Activated effector memory CD4-positive, alpha-beta T cell treated with Interleukin-2 at 50 U/mL for 16 hours (primary cell): ENCODE results near the gene NBPF6.
"Not testable (repeated sequence)": the region's sequence is repeated elsewhere in the genome, so short reads cannot be mapped to it uniquely, and the experiment has no call there.

ENCODE experiments used
- DNase-seq: peaks from one replicate; pipeline ENCODE4 v3.0.0-alpha.2; 2020

Gene NBPF6

DNA sequence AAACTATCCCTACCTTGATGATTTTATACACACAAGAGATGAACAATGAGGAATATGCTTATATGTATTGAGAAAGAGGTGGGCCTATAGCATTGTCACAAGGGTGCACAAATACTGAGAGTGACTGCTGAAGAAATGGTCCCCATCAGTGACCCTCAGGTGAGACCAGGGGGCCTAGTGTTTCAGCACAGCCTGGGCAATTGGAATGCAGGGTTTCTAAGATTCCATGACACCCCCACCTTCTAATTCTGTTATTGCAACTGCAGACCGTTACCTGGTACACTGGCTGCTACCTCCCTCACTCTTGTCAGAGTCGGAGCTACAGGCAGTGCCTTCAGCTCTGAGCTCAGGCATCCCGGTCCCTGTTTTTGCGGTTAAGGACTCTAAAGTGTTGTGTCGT lies at the start of gene NBPF6:
Gene NBPF6 (plus strand): TSS at position 301 of the 400 bp plus-strand sequence. CDS start 259 bp downstream, outside the sequence.
- not testable (repeated sequence) for DNase-seq

GRCh38 chr1:108411098-108411833 lies 38.9 kb upstream of the NBPF6 start:
- DNase-seq = not testable (repeated sequence)

DNA sequence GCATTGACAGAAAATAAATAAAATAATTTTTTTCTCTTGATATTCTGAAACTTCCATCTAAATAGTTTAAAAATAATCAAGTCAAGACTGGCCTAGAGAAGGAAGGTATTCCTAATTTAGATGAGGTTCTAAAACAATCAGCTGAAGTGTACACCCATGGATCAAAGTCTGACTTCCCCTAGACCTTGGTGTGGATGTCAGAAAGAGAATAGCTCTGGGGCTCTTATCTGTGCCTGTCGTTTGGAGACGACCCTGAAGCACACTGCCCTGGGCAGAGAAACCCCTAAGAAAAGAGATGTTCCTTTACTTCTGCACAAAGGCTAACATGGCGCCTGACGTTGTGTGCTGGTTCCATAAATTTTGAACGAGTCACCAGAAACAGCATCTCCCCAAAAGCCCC lies 30.0 kb upstream of the NBPF6 start:
- DNase-seq = not testable (repeated sequence)

DNA sequence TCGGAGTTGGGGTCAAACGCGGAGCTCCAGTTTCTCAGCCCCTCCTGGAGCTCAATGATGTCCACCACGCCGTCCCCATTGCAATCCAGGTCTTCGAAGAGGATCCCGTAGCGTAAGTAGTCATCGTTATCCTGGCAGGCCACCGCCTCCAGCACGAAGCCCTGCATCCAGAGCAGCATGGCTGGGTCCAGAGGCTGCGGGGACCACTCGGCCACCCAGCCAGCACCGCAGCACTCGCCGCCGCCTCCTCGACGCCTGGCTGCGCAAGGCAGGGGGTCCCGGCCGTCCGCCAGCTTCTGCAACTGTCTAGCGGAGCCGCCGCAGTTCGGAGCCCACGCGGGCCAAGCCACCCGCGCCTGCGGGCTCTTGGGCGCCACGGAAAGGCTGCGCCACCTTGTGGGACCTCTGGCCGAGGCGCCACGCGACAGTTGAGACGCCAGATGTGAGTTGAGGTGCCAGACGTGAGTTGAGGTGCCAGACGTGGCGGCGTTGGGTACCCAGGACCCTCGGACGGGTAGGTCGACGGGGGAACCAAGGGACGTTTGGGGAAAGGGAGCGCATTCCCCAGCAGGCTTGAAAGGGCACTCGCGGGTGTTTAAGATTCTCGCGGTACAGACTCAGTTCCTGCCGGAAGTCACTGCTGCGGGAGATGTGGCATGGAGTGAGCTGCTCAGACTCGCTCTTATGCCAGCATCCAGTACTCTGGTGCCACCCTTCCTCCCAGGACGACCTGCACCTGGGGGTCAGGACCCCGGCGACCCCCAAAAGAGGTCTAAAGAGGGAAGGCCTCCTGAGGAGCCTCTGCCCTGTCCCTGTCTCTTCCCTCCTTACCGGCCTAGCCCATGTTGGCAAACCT lies 28.9 kb upstream of the NBPF6 start:
- not testable (repeated sequence) for DNase-seq

- not testable (repeated sequence) for DNase-seq
Observed at GRCh38 chr1:108426877-108427276, 23.3 kb upstream of the NBPF6 start.

DNA sequence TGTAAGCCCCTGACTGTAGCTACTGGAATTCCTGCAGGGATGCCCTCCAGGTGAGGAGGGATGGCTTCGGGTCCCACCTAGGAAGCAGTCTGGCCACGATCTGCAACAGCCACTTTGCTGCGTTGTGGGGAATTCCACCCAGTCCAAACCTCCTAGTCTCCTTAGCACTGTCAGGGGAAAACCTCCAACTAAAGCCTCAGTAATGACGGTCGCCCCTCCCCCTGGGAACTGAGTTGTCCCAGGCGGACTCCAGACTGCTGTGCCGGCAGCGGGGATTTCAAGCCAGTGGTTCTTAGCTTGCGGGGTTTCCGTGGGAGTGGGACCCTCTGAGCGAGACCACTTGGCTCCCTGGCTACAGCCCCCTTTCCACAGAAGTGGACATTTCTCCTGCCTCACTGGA lies 18.1 kb upstream of the NBPF6 start:
- not testable (repeated sequence) for DNase-seq

- DNase-seq = not testable (repeated sequence)
Observed at GRCh38 chr1:108433404-108433803, 16.7 kb upstream of the NBPF6 start.

DNA sequence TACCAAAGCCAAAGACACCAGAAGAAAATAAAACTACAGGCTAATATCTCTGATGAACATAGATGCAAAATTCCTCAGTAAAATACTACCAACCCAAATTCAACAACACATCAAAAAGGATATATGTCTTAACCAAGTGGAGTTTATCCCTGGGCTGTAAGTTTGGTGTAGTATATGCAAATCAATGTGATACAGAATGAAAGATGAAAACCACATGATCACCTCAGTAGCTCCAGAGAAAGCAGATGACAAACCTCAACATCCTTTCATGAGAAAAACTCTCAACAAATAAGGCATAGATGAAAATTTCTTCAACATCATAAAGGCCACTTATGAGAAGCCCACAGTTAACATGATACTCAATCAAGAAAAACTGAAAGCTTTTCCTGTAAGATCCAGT lies 11.6 kb upstream of the NBPF6 start:
- not testable (repeated sequence) for DNase-seq

DNA sequence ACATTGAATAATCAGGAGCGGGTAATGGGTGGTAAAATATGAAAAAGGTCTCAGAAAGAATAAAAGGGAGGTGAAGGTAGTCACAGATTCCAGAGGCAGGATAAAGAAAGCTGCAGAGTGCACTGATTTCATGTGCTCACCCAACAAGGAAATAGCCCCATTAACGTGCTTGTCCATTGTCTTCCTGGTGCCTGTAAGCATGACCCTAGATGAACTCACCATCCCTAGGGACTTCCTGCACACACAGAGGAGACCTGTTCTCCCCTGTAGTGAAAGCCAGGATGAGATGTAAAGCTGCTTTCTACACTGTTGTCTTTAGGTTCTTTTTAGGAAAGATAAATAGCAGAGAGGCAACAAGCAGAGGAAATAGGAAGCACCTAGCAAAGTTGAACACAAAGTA lies 4.4 kb downstream of the NBPF6 start:
- not testable (repeated sequence) for DNase-seq

- DNase-seq = not testable (repeated sequence)
Observed at GRCh38 chr1:108458661-108459060, 8.5 kb downstream of the NBPF6 start.

DNA sequence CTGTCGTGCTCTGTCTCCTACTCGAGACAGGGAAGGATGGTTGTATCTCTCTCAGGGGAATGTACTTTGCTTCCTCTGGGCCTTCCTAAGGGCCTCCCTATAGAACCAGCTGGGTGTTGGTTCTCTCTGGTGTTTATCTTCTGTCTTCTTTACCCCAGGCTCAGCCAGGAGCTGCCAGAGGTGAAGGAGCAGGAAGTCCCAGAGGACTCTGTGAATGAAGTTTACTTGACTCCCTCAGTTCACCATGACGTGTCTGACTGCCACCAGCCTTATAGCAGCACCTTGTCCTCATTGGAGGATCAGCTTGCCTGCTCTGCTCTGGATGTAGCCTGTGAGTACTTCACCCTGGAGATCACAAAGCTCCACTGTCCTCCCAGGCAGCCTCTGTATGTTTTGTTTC lies 11.6 kb downstream of the NBPF6 start:
- DNase-seq = not testable (repeated sequence)

DNA sequence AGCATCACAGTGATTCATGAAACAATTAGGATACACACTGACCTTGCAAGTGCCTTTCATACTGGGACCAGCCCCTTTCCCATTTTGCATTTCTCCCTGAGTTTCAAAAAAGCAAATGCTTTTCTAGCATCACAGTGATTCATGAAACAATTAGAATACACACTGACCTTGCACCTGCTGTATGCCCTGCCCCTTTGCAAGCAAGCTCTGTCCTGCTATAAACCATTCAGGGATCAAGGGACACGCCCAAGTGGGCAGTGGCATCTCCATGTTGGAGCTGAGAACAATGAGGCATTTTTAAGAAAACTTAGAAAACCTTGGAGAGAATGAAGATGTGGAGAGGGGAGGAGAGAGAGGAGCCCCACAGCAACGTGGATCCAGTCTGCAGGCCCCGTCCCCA lies 13.8 kb downstream of the NBPF6 start:
- not testable (repeated sequence) for DNase-seq

DNA sequence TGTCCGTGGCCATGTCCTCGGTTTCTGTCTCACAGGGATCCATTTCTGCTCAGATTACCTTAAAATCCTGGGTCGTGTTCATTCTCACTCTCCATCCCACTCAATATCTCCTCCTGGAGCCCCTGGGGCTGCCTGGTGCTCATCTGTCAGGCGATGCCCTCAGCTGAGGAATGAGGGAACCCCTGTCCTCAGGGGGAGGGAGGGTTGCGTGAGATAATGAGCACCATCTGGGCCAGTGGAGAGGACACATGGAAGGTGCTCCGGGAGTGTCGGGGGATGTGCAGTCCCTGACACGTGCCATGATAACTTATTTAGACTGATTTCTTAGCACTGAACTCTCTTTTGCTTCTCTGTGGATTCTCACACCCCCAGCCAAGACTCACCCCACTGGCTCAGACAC lies 16.0 kb downstream of the NBPF6 start:
- not testable (repeated sequence) for DNase-seq

- DNase-seq = not testable (repeated sequence)
Observed at GRCh38 chr1:108467155-108467554, 17.0 kb downstream of the NBPF6 start.

- not testable (repeated sequence) for DNase-seq
Observed at GRCh38 chr1:108470750-108471149, 20.6 kb downstream of the NBPF6 start.

GRCh38 chr1:108474516-108474915 lies 24.4 kb downstream of the NBPF6 start:
- DNase-seq = not testable (repeated sequence)

DNA sequence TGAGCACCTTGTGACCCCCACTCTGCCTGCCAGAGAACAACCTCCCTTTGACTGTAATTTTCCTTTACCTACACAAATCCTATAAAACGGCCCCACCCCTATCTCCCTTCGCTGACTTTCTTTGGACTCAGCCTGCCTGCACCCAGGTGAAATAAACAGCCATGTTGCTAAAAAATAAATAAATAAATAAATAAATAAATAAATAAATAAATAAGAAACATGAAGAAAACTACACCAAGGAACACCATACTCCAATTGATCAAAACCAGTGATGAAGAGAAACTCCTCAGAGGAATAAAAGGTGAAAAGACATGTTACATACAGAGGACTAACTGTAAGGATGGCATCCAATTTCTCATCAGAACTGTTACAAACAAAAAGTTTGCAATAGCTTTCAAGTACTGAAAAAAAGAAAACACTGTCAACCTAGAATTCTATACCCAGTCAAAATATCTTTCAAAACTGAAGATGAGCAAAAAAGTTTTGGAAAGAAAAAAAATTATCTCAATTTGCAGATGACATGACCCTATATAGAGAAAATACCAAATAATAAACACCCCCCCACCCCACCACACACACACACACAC lies 28.4 kb downstream of the NBPF6 start:
- no peak for DNase-seq

DNA sequence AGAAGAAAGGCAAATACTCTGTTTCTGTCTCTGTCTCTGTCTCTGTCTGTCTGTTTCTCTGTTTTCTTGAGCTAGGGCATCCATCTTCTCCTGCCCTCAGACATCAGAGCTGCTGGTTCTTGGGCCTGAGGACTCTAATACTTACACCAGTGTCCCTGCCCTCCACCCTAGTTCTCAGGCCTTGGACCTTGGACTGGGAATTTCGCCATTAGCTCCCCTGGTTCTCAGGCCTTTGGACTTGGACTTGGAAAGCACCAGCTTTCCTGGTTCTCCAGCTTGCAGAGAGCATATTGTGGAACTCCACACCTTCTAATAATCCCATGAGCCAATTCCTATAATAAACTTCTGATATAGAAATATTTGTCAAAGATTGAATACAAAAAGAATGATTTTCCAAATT lies 32.6 kb downstream of the NBPF6 start:
- no peak for DNase-seq

DNA sequence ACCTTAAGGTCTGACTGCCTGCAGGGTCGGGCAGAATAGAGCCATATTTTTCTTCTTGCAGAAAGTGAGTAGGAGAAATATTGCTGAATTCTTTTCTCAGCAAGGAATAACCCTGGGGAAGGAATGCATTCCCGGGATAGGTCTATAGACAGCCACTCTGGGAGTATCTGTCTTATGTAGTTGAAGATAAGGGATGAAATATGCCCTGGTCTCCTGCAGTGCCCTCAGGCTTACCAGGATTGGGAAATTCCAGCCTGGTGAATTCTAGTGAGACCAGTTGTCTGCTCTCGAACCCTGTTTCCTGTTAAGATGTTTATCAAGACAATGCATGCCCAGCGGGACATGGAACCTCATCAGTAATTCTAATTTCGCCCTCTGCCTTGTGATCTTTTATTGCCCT lies 35.8 kb downstream of the NBPF6 start:
- DNase-seq = not testable (repeated sequence)

GRCh38 chr1:108486707-108487106 lies 36.6 kb downstream of the NBPF6 start:
- DNase-seq = not testable (repeated sequence)

DNA sequence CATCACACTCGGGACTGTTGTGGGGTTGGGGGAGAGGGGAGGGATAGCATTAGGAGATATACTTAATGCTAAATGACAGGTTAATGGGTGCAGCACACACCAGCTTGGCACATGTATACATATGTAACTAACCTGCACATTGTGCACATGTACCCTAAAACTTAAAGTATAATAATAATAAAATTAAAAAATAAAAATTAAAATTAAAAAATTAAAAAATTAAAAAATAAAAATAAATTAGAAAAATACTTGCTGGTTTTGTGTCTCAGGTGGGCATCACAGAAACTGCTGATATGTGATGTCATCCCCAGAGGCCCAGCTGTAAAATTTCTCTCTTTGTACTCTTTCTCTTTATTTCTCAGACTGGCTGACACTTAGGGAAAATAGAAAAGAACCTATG lies 44.9 kb downstream of the NBPF6 start:
- DNase-seq = not testable (repeated sequence)

- DNase-seq = not testable (repeated sequence)
Observed at GRCh38 chr1:108496856-108497255, 46.7 kb downstream of the NBPF6 start.

DNA sequence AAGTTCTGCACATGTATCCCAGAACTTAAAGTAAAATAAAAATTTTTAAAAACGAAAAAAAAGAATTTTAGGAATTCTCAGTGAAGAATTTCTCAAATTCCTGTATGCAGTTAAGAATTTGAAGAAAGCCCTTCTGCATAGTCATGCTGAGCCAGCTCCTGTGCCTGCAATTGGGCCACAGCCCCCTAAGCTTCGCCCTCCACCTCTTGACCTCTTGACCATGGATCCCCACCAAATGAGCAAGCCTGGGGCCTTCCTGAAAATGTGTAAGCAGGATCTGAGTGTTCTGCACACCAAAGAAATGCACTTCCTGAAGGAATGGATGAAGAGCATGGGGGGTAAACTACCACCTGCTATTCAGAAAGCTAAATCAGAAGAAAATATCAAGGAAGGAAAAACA lies 52.0 kb downstream of the NBPF6 start:
- no peak for DNase-seq
